WTC11 (cell line): ENCODE data around the gene OTUD1. TPM values are rescaled to one million over a fixed set of nuclear protein-coding genes. Genes with fewer than 3 reads are reported as not detected.

ENCODE experiments used
- ATAC-seq: fragments of 200-7000 bp; cut with Tn5 transposase; 2 replicates; pipeline ENCODE4 v1.10.0; 2021; ENCODE audit warnings: mild to moderate bottlenecking, moderate library complexity
- CTCF ChIA-PET: fragments of 300-600 bp; sonication (Branson Sonifier 250); formaldehyde crosslinking; loops from one replicate; lab custom pipeline; 2021; ENCODE audit warnings: antibody characterized with exemption; lab: Charles Lee
- POLR2A ChIA-PET: fragments of 350-600 bp; sonication (Branson Sonifier 250); formaldehyde crosslinking; loops from one replicate; lab custom pipeline; 2021; ENCODE audit warnings: antibody characterized with exemption; lab: Charles Lee
- DNase-seq: peaks from one replicate; pipeline ENCODE4 v3.0.0; 2021; ENCODE audit warnings: low spot score
- H3K27ac Mint-ChIP-seq: 2 replicates; pipeline ENCODE4 v1.8.0; 2021; ENCODE audit warnings: mixed read lengths
- H3K27me3 Mint-ChIP-seq: 2 replicates; pipeline ENCODE4 v1.8.0; 2021; ENCODE audit warnings: low read depth, mild to moderate bottlenecking, moderate library complexity, mixed read lengths
- H3K36me3 Mint-ChIP-seq: 2 replicates; pipeline ENCODE4 v1.8.0; 2021; ENCODE audit warnings: mixed read lengths
- H3K4me1 Mint-ChIP-seq: 2 replicates; pipeline ENCODE4 v1.8.0; 2022; ENCODE audit warnings: mixed read lengths
- H3K4me3 Mint-ChIP-seq: 2 replicates; pipeline ENCODE4 v1.8.0; 2021; ENCODE audit warnings: mild to moderate bottlenecking, moderate library complexity, mixed read lengths
- H3K9me3 Mint-ChIP-seq: 2 replicates; pipeline ENCODE4 v1.8.0; 2021; ENCODE audit warnings: mixed read lengths
- ARID4B ChIP-seq: sonication (generic); formaldehyde crosslinking; IDR thresholded peaks from 2 replicates; pipeline ENCODE4 v1.8.0; 2023; ENCODE audit warnings: missing genetic modification reagents, mild to moderate bottlenecking, borderline replicate concordance
- ATF1 ChIP-seq: sonication (generic); formaldehyde crosslinking; IDR thresholded peaks from 2 replicates; pipeline ENCODE4 v1.8.1; 2023; ENCODE audit warnings: mild to moderate bottlenecking, moderate library complexity, missing genetic modification reagents
- ATF2 ChIP-seq: sonication (generic); formaldehyde crosslinking; IDR thresholded peaks from 2 replicates; pipeline ENCODE4 v1.8.1; 2022; ENCODE audit warnings: low read depth, missing genetic modification reagents, borderline replicate concordance
- ETV6 ChIP-seq: sonication (generic); formaldehyde crosslinking; IDR thresholded peaks from 2 replicates; pipeline ENCODE4 v1.8.1; 2022; ENCODE audit warnings: mild to moderate bottlenecking, missing genetic modification reagents
- FOXK1 ChIP-seq: sonication (generic); formaldehyde crosslinking; IDR thresholded peaks from 2 replicates; pipeline ENCODE4 v1.8.0; 2022; ENCODE audit warnings: mild to moderate bottlenecking, moderate library complexity, missing genetic modification reagents
- GABPB1 ChIP-seq: sonication (generic); formaldehyde crosslinking; IDR thresholded peaks from 2 replicates; pipeline ENCODE4 v1.8.1; 2023; ENCODE audit warnings: mild to moderate bottlenecking, missing genetic modification reagents
- JAZF1 ChIP-seq: fragments of 250-450 bp; sonication (Bioruptor Pico); IDR thresholded peaks from 2 replicates; pipeline ENCODE4 v1.9.0; 2021; ENCODE audit warnings: moderate library complexity, mild to moderate bottlenecking, inconsistent platforms
- MAX ChIP-seq: sonication (generic); formaldehyde crosslinking; IDR thresholded peaks from 2 replicates; pipeline ENCODE4 v1.8.0; 2022; ENCODE audit warnings: mild to moderate bottlenecking, missing genetic modification reagents
- NFATC4 ChIP-seq: fragments of 250-450 bp; sonication (Bioruptor Pico); IDR thresholded peaks from 2 replicates; pipeline ENCODE4 v1.9.0; 2021; ENCODE audit warnings: mild to moderate bottlenecking
- NFYB ChIP-seq: sonication (generic); formaldehyde crosslinking; conservative IDR thresholded peaks from 2 replicates; pipeline ENCODE4 v1.8.0; 2022; ENCODE audit warnings: low read depth, missing genetic modification reagents
- OVOL2 ChIP-seq: fragments of 250-450 bp; sonication (Bioruptor Pico); IDR thresholded peaks from 2 replicates; pipeline ENCODE4 v1.9.0; 2021; ENCODE audit warnings: mild to moderate bottlenecking, borderline replicate concordance
- RELA ChIP-seq: sonication (generic); formaldehyde crosslinking; IDR thresholded peaks from 2 replicates; pipeline ENCODE4 v1.8.1; 2022; ENCODE audit warnings: missing genetic modification reagents, mild to moderate bottlenecking, borderline replicate concordance
- ZNF138 ChIP-seq: sonication (generic); formaldehyde crosslinking; conservative IDR thresholded peaks from 2 replicates; pipeline ENCODE4 v1.8.1; 2022; ENCODE audit warnings: mild to moderate bottlenecking, moderate library complexity, missing genetic modification reagents
- ZNF281 ChIP-seq: sonication (generic); formaldehyde crosslinking; IDR thresholded peaks from 2 replicates; pipeline ENCODE4 v1.8.0; 2023; ENCODE audit warnings: mild to moderate bottlenecking, missing genetic modification reagents
- ZNF416 ChIP-seq: fragments of 250-450 bp; sonication (Bioruptor Pico); IDR thresholded peaks from 2 replicates; pipeline ENCODE4 v1.9.0; 2021; ENCODE audit warnings: mild to moderate bottlenecking, inconsistent platforms
- total RNA-seq: library from RNA; stranded (reverse); gene quantifications from 3 replicates; pipeline ENCODE4 v1.2.3, GENCODE V29; 2021
- TF ChIP-seq, protein P1 (sequence below): sonication (generic); formaldehyde crosslinking; IDR thresholded peaks from 2 replicates; pipeline ENCODE4 v1.8.1; 2022; ENCODE audit warnings: low read depth, mild to moderate bottlenecking, moderate library complexity, missing genetic modification reagents, borderline replicate concordance
- TF ChIP-seq, protein P2 (sequence below): sonication (generic); formaldehyde crosslinking; IDR thresholded peaks from 2 replicates; pipeline ENCODE4 v1.8.1; 2023; ENCODE audit warnings: mild to moderate bottlenecking, missing genetic modification reagents

Gene OTUD1
- total RNA-seq, 1 experiment from 2014 or later = 9.0 TPM

- no peak for TF ChIP-seq ARID4B (CRISPR knock-in tag)
- no peak for TF ChIP-seq OVOL2 (CRISPR knock-in tag)
- no peak for TF ChIP-seq MAX (CRISPR knock-in tag)
- TF ChIP-seq NFATC4 (CRISPR knock-in tag) = no peak
- TF ChIP-seq RELA (CRISPR knock-in tag) = no peak
- no peak for TF ChIP-seq ETV6 (CRISPR knock-in tag)
These were observed 18.9 kb downstream of the OTUD1 start (continued) for GRCh38 chr10:23457632-23458417.

DNA sequence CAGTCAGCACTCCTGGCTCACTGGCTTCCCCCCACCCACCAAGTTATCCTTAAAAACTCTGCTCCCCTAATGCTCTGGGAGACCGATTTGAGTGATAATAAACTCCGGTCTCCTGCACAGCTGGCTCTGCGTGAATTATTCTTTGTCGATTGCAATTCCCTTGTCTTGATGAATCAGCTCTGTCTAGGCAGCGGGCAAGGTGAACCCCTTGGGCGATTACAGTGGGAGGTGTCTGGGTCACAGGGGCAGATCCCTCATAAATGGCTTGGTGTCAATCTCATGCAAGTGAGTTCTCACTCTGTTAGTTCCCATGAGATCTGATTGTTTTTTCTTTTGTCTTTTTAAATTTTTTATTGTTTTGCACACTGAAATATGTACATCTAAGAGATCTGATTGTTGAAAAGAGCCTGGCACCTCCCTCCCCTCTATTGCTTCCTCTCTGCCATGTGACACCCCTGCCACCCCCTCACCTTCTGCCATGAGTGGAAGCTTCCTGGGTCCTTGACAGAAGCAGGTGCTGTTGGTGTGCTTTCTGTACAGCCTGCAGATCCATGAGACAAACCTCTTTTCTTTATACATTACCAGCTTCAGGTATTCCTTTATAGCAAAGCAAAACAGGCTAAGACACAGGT is 20.5 kb downstream of the OTUD1 start:
- Mint-ChIP-seq H3K4me3 (no peak overlapping the region), H3K27ac (peak overlapping the region; percentile 26; the same call in 1 of the 2 replicates)
- CTCF ChIA-PET = no interaction called here

More for the DNA sequence above, 20.5 kb downstream of the OTUD1 start:
- Mint-ChIP-seq H3K9me3 (peaks cover 5% of the 10 kb centered on the region; the same call in 1 of the 2 replicates), H3K27me3 (no peaks in the 10 kb centered on the region), H3K4me1 (peaks cover 66% of the 10 kb centered on the region), H3K36me3 (0 out of 2 replicates have a peak, but pooled peaks cover 3% of the 10 kb centered on the region)
- TF ChIP-seq FOXK1 (CRISPR knock-in tag) = no peak
- no peak for TF ChIP-seq ATF1
- TF ChIP-seq, protein P1, sequence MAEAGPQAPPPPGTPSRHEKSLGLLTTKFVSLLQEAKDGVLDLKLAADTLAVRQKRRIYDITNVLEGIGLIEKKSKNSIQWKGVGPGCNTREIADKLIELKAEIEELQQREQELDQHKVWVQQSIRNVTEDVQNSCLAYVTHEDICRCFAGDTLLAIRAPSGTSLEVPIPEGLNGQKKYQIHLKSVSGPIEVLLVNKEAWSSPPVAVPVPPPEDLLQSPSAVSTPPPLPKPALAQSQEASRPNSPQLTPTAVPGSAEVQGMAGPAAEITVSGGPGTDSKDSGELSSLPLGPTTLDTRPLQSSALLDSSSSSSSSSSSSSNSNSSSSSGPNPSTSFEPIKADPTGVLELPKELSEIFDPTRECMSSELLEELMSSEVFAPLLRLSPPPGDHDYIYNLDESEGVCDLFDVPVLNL = no peak
- no peak for TF ChIP-seq ATF2 (CRISPR knock-in tag)
- TF ChIP-seq ZNF281 (CRISPR knock-in tag) = no peak
- no peak for TF ChIP-seq ZNF138 (CRISPR knock-in tag)
- TF ChIP-seq JAZF1 (CRISPR knock-in tag) = no peak
- no peak for TF ChIP-seq NFYB (CRISPR knock-in tag)
- TF ChIP-seq ZNF416 (CRISPR knock-in tag) = no peak
- TF ChIP-seq, protein P2, sequence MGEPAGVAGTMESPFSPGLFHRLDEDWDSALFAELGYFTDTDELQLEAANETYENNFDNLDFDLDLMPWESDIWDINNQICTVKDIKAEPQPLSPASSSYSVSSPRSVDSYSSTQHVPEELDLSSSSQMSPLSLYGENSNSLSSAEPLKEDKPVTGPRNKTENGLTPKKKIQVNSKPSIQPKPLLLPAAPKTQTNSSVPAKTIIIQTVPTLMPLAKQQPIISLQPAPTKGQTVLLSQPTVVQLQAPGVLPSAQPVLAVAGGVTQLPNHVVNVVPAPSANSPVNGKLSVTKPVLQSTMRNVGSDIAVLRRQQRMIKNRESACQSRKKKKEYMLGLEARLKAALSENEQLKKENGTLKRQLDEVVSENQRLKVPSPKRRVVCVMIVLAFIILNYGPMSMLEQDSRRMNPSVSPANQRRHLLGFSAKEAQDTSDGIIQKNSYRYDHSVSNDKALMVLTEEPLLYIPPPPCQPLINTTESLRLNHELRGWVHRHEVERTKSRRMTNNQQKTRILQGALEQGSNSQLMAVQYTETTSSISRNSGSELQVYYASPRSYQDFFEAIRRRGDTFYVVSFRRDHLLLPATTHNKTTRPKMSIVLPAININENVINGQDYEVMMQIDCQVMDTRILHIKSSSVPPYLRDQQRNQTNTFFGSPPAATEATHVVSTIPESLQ (CRISPR knock-in tag) = no peak
- TF ChIP-seq GABPB1 (CRISPR knock-in tag) = no peak
- ATAC-seq (no peak), DNase-seq (no peak)
- POLR2A ChIA-PET = no interaction called here
